ENCODE measurements around the gene PLET1.

The PLET1 gene

GRCh38 chr11:112222303-112222702, 38.4 kb downstream of the PLET1 start:
- H3K27ac ChIP-seq = peak overlapping the region; percentile 83; the same call in 1 of the 2 replicates
- no peak overlapping the region for H3K9ac ChIP-seq (ENCODE audit: insufficient read length)
- no peak overlapping the region for H3K4me3 ChIP-seq
- no peak for DNase-seq (ENCODE audit: low read depth, low spot score)
- no peaks in the 10 kb centered on the region for H3K9me3 ChIP-seq (ENCODE audit: low read depth, low read length)
- H3K36me3 ChIP-seq (ENCODE audit: insufficient read depth, low read length) = no peaks in the 10 kb centered on the region
- TF ChIP-seq EZH2 (IDR thresholded peaks at IDR 0.05) (no peak), FOXP2 (optimal IDR thresholded peaks at IDR 0.05; ENCODE audit: control extremely low read depth, extremely low read length, insufficient read depth) (no peak), POLR2AphosphoS5 (IDR thresholded peaks at IDR 0.05; ENCODE audit: borderline replicate concordance, low read depth, low read length) (no peak)

DNA sequence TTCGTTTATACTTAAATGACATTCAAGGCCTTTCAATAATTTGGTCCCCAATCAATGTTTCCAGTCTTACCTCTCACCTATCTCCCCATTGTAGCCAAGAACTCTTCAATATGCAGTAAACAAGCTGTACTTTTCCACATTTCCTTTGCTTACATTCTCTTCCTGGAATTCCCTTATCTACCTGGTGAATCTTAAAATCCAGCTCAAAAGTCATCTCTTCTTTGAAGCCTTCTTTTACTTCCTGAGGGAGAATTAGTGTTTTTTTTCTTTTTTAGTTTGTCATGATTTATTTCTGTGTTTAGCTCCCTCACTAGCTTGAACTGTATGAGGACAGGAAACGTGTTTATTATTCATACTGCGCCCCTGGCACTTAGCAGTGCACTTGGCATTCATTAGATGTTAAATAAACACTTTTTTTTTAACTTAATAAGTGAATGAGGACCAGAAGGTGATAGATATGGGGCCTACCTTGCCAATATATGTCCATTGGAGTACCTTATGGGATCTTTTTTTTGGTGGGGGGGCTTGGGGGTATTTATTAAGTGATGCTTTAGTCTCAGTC, 39.3 kb downstream of the PLET1 start:
- Histone ChIP-seq H3K4me3 (peak overlapping the region; percentile 7; the same call in 1 of the 2 replicates), H3K9ac (ENCODE audit: insufficient read length) (no peak overlapping the region), H3K36me3 (ENCODE audit: insufficient read depth, low read length) (no peaks in the 10 kb centered on the region), H3K9me3 (ENCODE audit: low read depth, low read length) (no peaks in the 10 kb centered on the region), H3K27ac (peak overlapping the region; percentile 83)
- peak; percentile 71 for DNase-seq (ENCODE audit: low read depth, low spot score)
- TF ChIP-seq FOXP2 (optimal IDR thresholded peaks at IDR 0.05; ENCODE audit: control extremely low read depth, extremely low read length, insufficient read depth) (peak; percentile 66), EZH2 (IDR thresholded peaks at IDR 0.05) (no peak), POLR2AphosphoS5 (IDR thresholded peaks at IDR 0.05; ENCODE audit: borderline replicate concordance, low read depth, low read length) (peak; percentile 37; the same call in 1 of the 2 replicates)

DNA sequence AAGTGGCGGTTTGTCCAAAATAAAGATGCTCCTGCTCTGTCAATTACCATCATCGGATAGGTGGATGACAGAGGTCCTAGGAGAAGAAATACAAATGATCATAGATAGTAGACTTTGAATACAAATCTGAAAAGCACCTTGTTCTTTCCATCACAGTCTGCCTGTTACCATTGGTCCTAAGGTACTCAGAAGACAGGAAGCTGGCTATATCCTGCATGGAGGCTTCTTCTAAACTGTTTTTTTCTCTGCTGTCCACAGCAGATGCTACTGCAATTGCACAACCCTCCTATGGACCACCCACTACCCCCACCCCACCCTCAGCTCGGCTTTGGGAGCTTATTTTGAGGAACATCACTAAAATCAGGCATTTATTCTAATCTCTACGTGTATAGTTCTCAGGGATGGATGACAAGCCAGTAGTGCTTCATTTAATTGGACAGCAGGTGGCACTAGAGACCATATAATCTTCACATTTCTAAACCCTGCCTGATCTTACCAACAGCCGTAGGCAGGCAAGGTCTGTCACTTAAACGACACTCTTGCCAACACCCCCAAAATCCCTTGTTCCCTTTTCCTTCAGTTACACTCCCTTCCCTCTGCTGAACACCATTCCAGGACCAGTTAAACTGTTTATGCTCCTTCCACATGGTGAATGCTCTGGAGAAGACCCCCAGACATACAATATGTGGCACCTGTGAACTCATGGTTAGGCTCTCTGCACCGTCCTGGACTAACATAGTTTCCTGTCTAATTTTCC, 41.0 kb downstream of the PLET1 start:
- Histone ChIP-seq H3K9me3 (ENCODE audit: low read depth, low read length) (no peaks in the 10 kb centered on the region), H3K9ac (ENCODE audit: insufficient read length) (no peak overlapping the region), H3K27ac (no peak overlapping the region), H3K4me3 (no peak overlapping the region), H3K36me3 (ENCODE audit: insufficient read depth, low read length) (no peaks in the 10 kb centered on the region)
- TF ChIP-seq POLR2AphosphoS5 (IDR thresholded peaks at IDR 0.05; ENCODE audit: borderline replicate concordance, low read depth, low read length) (no peak), EZH2 (IDR thresholded peaks at IDR 0.05) (no peak)
- DNase-seq (ENCODE audit: low read depth, low spot score) = peak; percentile 76

GRCh38 chr11:112216561-112217105, 44.0 kb downstream of the PLET1 start:
- H3K36me3 ChIP-seq (ENCODE audit: insufficient read depth, low read length) = no peaks in the 10 kb centered on the region
- H3K4me3 ChIP-seq = no peak overlapping the region
- no peak for TF ChIP-seq FOXP2 (optimal IDR thresholded peaks at IDR 0.05; ENCODE audit: control extremely low read depth, extremely low read length, insufficient read depth)
- TF ChIP-seq EZH2 (IDR thresholded peaks at IDR 0.05) = no peak
- no peak overlapping the region for H3K27ac ChIP-seq
- H3K9ac ChIP-seq (ENCODE audit: insufficient read length) = no peak overlapping the region
- H3K9me3 ChIP-seq (ENCODE audit: low read depth, low read length) = no peaks in the 10 kb centered on the region
- no peak for DNase-seq (ENCODE audit: low read depth, low spot score)

DNA sequence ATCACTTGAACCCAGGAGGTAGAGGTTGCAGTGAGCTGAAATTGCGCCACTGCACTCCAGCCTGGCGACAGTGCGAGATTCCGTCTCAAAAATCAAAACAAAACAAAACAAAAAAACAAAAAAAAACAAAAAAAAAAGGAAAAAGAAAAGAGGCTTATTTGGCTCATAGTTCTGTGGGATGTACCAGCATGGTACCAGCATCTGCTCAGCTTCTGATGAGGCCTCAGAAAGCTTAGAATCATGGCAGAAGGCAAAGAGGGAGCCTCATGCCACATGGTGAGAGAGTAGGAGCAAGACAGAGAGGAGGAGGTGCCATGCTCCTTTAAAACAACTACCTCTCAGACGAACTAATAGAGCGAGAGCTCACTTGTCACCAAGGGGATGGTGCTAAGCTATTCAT, 45.0 kb downstream of the PLET1 start:
- Histone ChIP-seq H3K9ac (ENCODE audit: insufficient read length) (no peak overlapping the region), H3K4me3 (no peak overlapping the region), H3K36me3 (ENCODE audit: insufficient read depth, low read length) (no peaks in the 10 kb centered on the region), H3K9me3 (ENCODE audit: low read depth, low read length) (no peaks in the 10 kb centered on the region), H3K27ac (no peak overlapping the region)
- DNase-seq (ENCODE audit: low read depth, low spot score) = no peak
- TF ChIP-seq POLR2AphosphoS5 (IDR thresholded peaks at IDR 0.05; ENCODE audit: borderline replicate concordance, low read depth, low read length) (no peak), FOXP2 (optimal IDR thresholded peaks at IDR 0.05; ENCODE audit: control extremely low read depth, extremely low read length, insufficient read depth) (no peak), EZH2 (IDR thresholded peaks at IDR 0.05) (no peak)

- H3K9ac ChIP-seq (ENCODE audit: insufficient read length) = no peak overlapping the region
- H3K27ac ChIP-seq = no peak overlapping the region
- H3K4me3 ChIP-seq = no peak overlapping the region
- no peaks in the 10 kb centered on the region for H3K9me3 ChIP-seq (ENCODE audit: low read depth, low read length)
- no peak for DNase-seq (ENCODE audit: low read depth, low spot score)
- no peaks in the 10 kb centered on the region for H3K36me3 ChIP-seq (ENCODE audit: insufficient read depth, low read length)
- TF ChIP-seq POLR2AphosphoS5 (IDR thresholded peaks at IDR 0.05; ENCODE audit: borderline replicate concordance, low read depth, low read length) (no peak), EZH2 (IDR thresholded peaks at IDR 0.05) (no peak), FOXP2 (optimal IDR thresholded peaks at IDR 0.05; ENCODE audit: control extremely low read depth, extremely low read length, insufficient read depth) (no peak)
Measured at GRCh38 chr11:112213753-112214152, 46.9 kb downstream of the PLET1 start.

- Histone ChIP-seq H3K9me3 (ENCODE audit: low read depth, low read length) (no peaks in the 10 kb centered on the region), H3K9ac (ENCODE audit: insufficient read length) (no peak overlapping the region), H3K36me3 (ENCODE audit: insufficient read depth, low read length) (no peaks in the 10 kb centered on the region), H3K27ac (no peak overlapping the region), H3K4me3 (no peak overlapping the region)
- DNase-seq (ENCODE audit: low read depth, low spot score) = no peak
- TF ChIP-seq FOXP2 (optimal IDR thresholded peaks at IDR 0.05; ENCODE audit: control extremely low read depth, extremely low read length, insufficient read depth) (no peak), EZH2 (IDR thresholded peaks at IDR 0.05) (no peak), POLR2AphosphoS5 (IDR thresholded peaks at IDR 0.05; ENCODE audit: borderline replicate concordance, low read depth, low read length) (no peak)
Measured at GRCh38 chr11:112212710-112213109, 48.0 kb downstream of the PLET1 start.

DNA sequence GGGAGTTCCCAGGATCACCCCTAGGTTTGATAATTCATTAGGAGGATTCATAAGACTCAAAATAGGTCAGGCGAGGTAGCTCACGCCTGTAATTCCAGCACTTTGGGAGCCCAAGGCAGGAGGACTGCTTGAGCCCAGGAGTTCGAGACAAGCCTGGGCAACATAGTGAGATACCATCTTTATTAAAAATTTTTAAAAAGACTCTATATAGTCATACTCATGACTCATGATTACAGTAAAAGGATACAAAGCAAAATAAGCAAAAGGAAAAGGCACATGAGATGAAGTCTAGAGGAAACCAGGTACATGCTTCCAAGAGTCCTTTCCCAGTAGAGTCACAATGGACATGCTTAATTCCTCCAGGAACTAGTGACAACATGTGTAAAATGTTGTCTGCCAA, 48.4 kb downstream of the PLET1 start:
- no peak overlapping the region for H3K4me3 ChIP-seq
- TF ChIP-seq EZH2 (IDR thresholded peaks at IDR 0.05) (no peak), FOXP2 (optimal IDR thresholded peaks at IDR 0.05; ENCODE audit: control extremely low read depth, extremely low read length, insufficient read depth) (no peak), POLR2AphosphoS5 (IDR thresholded peaks at IDR 0.05; ENCODE audit: borderline replicate concordance, low read depth, low read length) (no peak)
- no peak for DNase-seq (ENCODE audit: low read depth, low spot score)
- no peak overlapping the region for H3K27ac ChIP-seq
- H3K9me3 ChIP-seq (ENCODE audit: low read depth, low read length) = no peaks in the 10 kb centered on the region
- H3K9ac ChIP-seq (ENCODE audit: insufficient read length) = no peak overlapping the region
- H3K36me3 ChIP-seq (ENCODE audit: insufficient read depth, low read length) = no peaks in the 10 kb centered on the region

All from SK-N-MC (cell line).